Hepatocyte (in vitro differentiated cells): ENCODE data around the gene NDEL1.

Experiments
- CTCF ChIP-seq: fragments of 200-600 bp; sonication (generic); IDR thresholded peaks from 2 replicates; pipeline ENCODE4 v1.5.1; 2016; ENCODE audit warnings: antibody characterized with exemption, mild to moderate bottlenecking; ENCODE audit not compliant: poor library complexity
- EZH2phosphoT487 ChIP-seq: fragments of 200-600 bp; sonication (generic); IDR thresholded peaks from one replicate; pipeline ENCODE4 v1.6.1; 2018; ENCODE audit warnings: antibody characterized with exemption, mild to moderate bottlenecking, low read depth, moderate library complexity; ENCODE audit not compliant: unreplicated experiment, severe bottlenecking

GRCh38 chr17:8503368-8503767 is 67.7 kb downstream of the NDEL1 start:
- no peak for TF ChIP-seq CTCF
- TF ChIP-seq EZH2phosphoT487, result no peak
